IPS DF 6.9 (cell line): ENCODE data around the gene PBX3.
A peak's percentile ranks its signal among the peaks of the same experiment; 100 is the strongest.

Experiments used
- DNase-seq: peaks from one replicate; pipeline ENCODE4 v3.0.0-alpha.2; 2013; ENCODE audit warnings: low read depth, low spot score
- H3K27ac ChIP-seq: one replicate; pipeline ENCODE4 v1.5.1; 2013; ENCODE audit warnings: low read length, control low read depth
- H3K27me3 ChIP-seq: 2 replicates; pipeline ENCODE4 v1.6.1; 2013; ENCODE audit warnings: mild to moderate bottlenecking, low read length; ENCODE audit not compliant: control insufficient read depth, insufficient read depth
- H3K36me3 ChIP-seq: 2 replicates; pipeline ENCODE4 v1.6.1; 2013; ENCODE audit warnings: low read length; ENCODE audit not compliant: control insufficient read depth, insufficient read depth
- H3K4me1 ChIP-seq: 2 replicates; pipeline ENCODE4 v1.6.1; 2013; ENCODE audit warnings: low read length; ENCODE audit not compliant: control insufficient read depth, insufficient read depth
- H3K4me3 ChIP-seq: 2 replicates; pipeline ENCODE4 v1.5.1; 2013; ENCODE audit warnings: mild to moderate bottlenecking, low read length
- H3K9me3 ChIP-seq: 2 replicates; pipeline ENCODE4 v1.6.1; 2013; ENCODE audit warnings: low read length, inconsistent platforms; ENCODE audit not compliant: control insufficient read depth, insufficient read depth
- WGBS: extraction: QIAGEN DNeasy Blood & Tissue Kit; methylation state at CpG from one replicate; pipeline ENCODE4 v1.1.7; 2013; ENCODE audit warnings: mixed read lengths, missing lambda C conversion rate; ENCODE audit not compliant: insufficient read length, insufficient coverage; 5-methylcytosine and 5-hydroxymethylcytosine counted together

PBX3 gene

GRCh38 chr9:125759764-125760129 is 12.6 kb downstream of the PBX3 start:
- no CpG with 5 or more reads among the region's 7 CpGs for WGBS
- no peaks in the 10 kb centered on the region for H3K36me3 ChIP-seq
- no peak for DNase-seq
- no peaks in the 10 kb centered on the region for H3K27me3 ChIP-seq
- peaks cover 8% of the 10 kb centered on the region for H3K4me1 ChIP-seq
- peak overlapping the region; percentile 93 for H3K27ac ChIP-seq
- H3K4me3 ChIP-seq = no peak overlapping the region
- no peaks in the 10 kb centered on the region for H3K9me3 ChIP-seq

- Histone ChIP-seq H3K4me1 (peaks cover 8% of the 10 kb centered on the region), H3K27me3 (no peaks in the 10 kb centered on the region), H3K36me3 (no peaks in the 10 kb centered on the region), H3K9me3 (no peaks in the 10 kb centered on the region), H3K27ac (no peak overlapping the region), H3K4me3 (no peak overlapping the region)
- DNase-seq = no peak
- no CpG with 5 or more reads among the region's 1 CpG for WGBS
Measured at GRCh38 chr9:125760537-125760936, 13.4 kb downstream of the PBX3 start.

DNA sequence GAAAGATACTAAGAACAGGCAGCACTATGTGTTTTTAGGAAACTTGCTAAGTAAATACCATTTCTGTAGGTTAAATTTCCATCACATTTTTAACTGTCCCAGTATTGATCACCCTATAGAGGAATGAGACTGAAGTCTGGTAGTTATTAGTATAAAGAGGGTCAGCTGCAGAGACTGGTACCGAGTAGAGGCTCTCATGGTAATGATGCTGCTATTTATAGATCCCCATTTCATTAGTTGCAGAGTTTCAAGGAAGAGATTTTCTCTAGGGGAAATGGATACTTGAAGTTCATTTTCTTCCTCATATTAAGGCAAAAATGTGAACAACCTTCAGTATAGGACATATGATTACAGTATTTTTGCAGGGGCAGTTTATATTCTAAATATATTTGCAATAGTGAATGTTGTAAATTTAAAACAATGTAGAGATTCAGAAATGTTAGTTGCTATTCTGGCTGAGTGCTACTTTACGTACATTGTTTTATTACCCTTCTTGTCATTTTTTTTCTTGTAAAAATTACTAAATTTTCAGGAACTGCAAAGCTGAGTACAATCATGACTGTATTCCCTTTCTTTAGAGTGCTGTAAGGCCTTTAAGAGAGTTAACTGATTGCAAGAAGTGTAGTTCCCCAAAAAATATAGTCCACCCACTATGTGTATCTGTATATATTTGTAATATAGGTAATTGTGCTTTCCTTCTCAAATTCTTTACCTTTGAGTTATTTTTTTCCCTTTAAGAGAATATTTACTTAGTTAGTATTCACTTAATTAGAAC is 14.7 kb downstream of the PBX3 start:
- no peak overlapping the region for H3K27ac ChIP-seq
- H3K27me3 ChIP-seq = no peaks in the 10 kb centered on the region
- no CpG with 5 or more reads among the region's 2 CpGs for WGBS
- H3K9me3 ChIP-seq = no peaks in the 10 kb centered on the region
- H3K36me3 ChIP-seq = no peaks in the 10 kb centered on the region
- H3K4me3 ChIP-seq = no peak overlapping the region
- no peak for DNase-seq
- H3K4me1 ChIP-seq = peaks cover 5% of the 10 kb centered on the region

DNA sequence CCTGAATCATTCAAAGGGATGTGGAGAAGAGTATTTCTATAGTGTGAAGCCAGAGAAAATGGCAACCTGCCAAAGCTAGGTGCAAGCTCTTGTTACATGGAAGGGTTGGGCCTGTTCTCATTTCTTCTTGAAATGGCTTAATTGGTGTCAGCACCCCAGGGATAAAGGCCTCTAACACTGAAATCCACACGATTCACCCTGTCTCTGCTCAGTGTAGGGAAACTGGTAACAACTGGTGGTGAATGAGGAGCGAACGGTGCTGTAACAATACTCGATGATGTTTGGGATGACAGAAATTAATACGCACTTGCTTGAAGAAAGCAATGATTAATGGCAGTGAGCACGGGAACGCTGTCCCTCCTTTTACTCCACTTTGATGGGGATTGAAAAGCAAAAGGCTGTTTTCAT is 16.2 kb downstream of the PBX3 start:
- Histone ChIP-seq H3K4me3 (no peak overlapping the region), H3K36me3 (no peaks in the 10 kb centered on the region), H3K27ac (no peak overlapping the region), H3K9me3 (no peaks in the 10 kb centered on the region), H3K4me1 (peaks cover 5% of the 10 kb centered on the region), H3K27me3 (no peaks in the 10 kb centered on the region)
- DNase-seq = no peak
- no CpG with 5 or more reads among the region's 7 CpGs for WGBS

DNA sequence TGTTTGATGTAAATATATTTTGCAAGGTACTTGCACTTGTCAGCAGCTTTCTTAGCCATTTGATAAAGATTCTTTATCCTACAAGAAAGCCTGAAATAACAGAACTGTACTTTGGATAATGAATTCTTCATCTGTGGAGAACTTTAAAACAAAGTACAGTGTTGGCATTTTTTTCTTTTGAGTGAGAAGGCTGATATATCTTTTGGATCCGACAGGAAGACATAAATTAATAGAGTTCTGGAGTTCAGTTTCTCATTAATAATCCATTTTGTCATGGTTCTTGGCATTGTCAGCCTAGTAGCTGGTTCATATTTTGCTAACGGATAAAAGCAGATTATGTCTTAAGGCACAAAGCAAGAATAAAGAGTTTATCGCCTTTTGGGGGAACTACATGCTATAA is 17.0 kb downstream of the PBX3 start:
- Histone ChIP-seq H3K4me1 (peaks cover 2% of the 10 kb centered on the region), H3K9me3 (no peaks in the 10 kb centered on the region), H3K27me3 (no peaks in the 10 kb centered on the region), H3K27ac (no peak overlapping the region), H3K36me3 (no peaks in the 10 kb centered on the region), H3K4me3 (no peak overlapping the region)
- WGBS = no CpG with 5 or more reads among the region's 3 CpGs
- DNase-seq = no peak

GRCh38 chr9:125766468-125767221 is 19.5 kb downstream of the PBX3 start:
- no CpG with 5 or more reads among the region's 2 CpGs for WGBS
- Histone ChIP-seq H3K4me3 (no peak overlapping the region), H3K4me1 (peaks cover under 1% of the 10 kb centered on the region; the same call in 1 of the 2 replicates), H3K27me3 (no peaks in the 10 kb centered on the region), H3K27ac (no peak overlapping the region), H3K36me3 (no peaks in the 10 kb centered on the region), H3K9me3 (no peaks in the 10 kb centered on the region)
- no peak for DNase-seq

- Histone ChIP-seq H3K9me3 (no peaks in the 10 kb centered on the region), H3K27ac (no peak overlapping the region), H3K4me1 (no peaks in the 10 kb centered on the region; the same call in 1 of the 2 replicates), H3K4me3 (no peak overlapping the region), H3K27me3 (no peaks in the 10 kb centered on the region), H3K36me3 (no peaks in the 10 kb centered on the region)
- DNase-seq = no peak
Measured at GRCh38 chr9:125767349-125767748, 20.2 kb downstream of the PBX3 start.

DNA sequence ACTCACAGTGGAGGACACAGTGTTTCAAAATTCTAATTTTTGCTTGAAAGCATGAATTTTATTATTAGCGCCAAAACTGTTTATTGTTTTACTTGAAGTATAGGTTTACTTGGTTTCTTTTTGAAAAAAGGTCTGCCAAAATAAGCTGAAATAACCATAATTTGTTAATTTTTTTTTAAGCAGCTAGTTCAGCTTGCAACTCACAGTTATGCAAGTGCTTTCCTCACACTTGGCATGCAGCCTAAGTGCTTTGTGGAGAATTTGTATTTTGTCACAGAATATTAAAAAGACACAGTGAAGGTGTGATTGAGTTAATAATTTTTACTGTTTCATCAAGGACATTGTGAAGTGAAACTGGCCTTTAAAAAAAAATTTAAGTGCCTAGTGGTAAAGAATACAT is 21.6 kb downstream of the PBX3 start:
- no peaks in the 10 kb centered on the region for H3K36me3 ChIP-seq
- no CpG with 5 or more reads among the region's 1 CpG for WGBS
- no peaks in the 10 kb centered on the region for H3K27me3 ChIP-seq
- no peak overlapping the region for H3K27ac ChIP-seq
- H3K4me3 ChIP-seq = no peak overlapping the region
- H3K9me3 ChIP-seq = no peaks in the 10 kb centered on the region
- H3K4me1 ChIP-seq = no peaks in the 10 kb centered on the region
- DNase-seq = no peak

DNA sequence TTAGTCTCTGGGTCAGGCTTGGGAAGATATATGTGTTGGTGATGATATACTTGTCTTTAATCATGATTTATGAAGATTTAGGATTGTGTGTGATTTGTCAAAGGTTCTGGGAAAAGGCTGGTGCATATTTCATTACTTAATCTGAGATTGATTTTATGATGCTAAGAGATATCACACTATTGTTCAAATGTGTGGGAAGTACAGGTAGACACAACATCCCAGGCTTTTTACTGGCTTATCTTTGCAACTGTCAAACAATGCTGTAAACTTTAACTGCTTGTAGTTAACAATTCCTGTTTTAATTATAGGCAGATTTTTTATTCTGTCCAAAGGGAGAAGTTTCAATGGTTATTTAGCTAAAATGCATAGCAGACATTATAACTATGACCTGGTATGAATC is 23.9 kb downstream of the PBX3 start:
- Histone ChIP-seq H3K27ac (no peak overlapping the region), H3K27me3 (no peaks in the 10 kb centered on the region), H3K9me3 (no peaks in the 10 kb centered on the region)

GRCh38 chr9:125772740-125773139 is 25.6 kb downstream of the PBX3 start:
- Histone ChIP-seq H3K27me3 (no peaks in the 10 kb centered on the region), H3K9me3 (no peaks in the 10 kb centered on the region), H3K27ac (no peak overlapping the region), H3K4me1 (no peaks in the 10 kb centered on the region), H3K36me3 (no peaks in the 10 kb centered on the region), H3K4me3 (no peak overlapping the region)
- no CpG with 5 or more reads among the region's 2 CpGs for WGBS
- no peak for DNase-seq

More for the DNA sequence above, 23.9 kb downstream of the PBX3 start:
- H3K36me3 ChIP-seq = no peaks in the 10 kb centered on the region
- DNase-seq = no peak
- H3K4me3 ChIP-seq = no peak overlapping the region
- H3K4me1 ChIP-seq = no peaks in the 10 kb centered on the region

GRCh38 chr9:125774106-125774505 is 26.9 kb downstream of the PBX3 start:
- WGBS = no CpG with 5 or more reads among the region's 4 CpGs

More at GRCh38 chr9:125774106-125774505, 26.9 kb downstream of the PBX3 start:
- no peaks in the 10 kb centered on the region for H3K36me3 ChIP-seq
- DNase-seq = no peak
- no peaks in the 10 kb centered on the region for H3K4me1 ChIP-seq
- H3K9me3 ChIP-seq = no peaks in the 10 kb centered on the region
- H3K27me3 ChIP-seq = no peaks in the 10 kb centered on the region
- H3K4me3 ChIP-seq = no peak overlapping the region
- no peak overlapping the region for H3K27ac ChIP-seq
